GM12878 (cell line): ENCODE data around the gene DZIP1L. TPM values are rescaled to one million over a fixed set of nuclear protein-coding genes. Genes with fewer than 3 reads are reported as not detected.

Experiments used
- ATAC-seq: fragments of 200-7000 bp; cut with Tn5 transposase; 3 replicates; pipeline ENCODE4 v1.9.1; 2020; ENCODE audit warnings: mild to moderate bottlenecking, moderate library complexity
- BruUV-seq: library from RNA; stranded (reverse); fragments of 400-500 nt; replicated peaks from 2 replicates; lab custom pipeline; 2021; lab: Mats Ljungman, UMichigan
- CTCF ChIA-PET: fragments of 300-600 bp; sonication (Branson Sonifier 250); formaldehyde crosslinking; extraction: SDS; loops from one replicate; lab custom pipeline; 2021; ENCODE audit warnings: inconsistent platforms; lab: Yijun Ruan, JAX
- POLR2A ChIA-PET: fragments of 350-600 bp; formaldehyde crosslinking; extraction: SDS; loops from one replicate; lab custom pipeline; 2021; ENCODE audit warnings: inconsistent platforms; lab: Charles Lee
- RAD21 ChIA-PET: fragments of 300-600 bp; sonication (Branson Sonifier 250); formaldehyde crosslinking; loops from one replicate; lab custom pipeline; 2023; ENCODE audit warnings: antibody characterized with exemption; ENCODE audit not compliant: unreplicated experiment; lab: Charles Lee
- SMC1A ChIA-PET: fragments of 300-600 bp; sonication (Branson Sonifier 250); formaldehyde crosslinking; loops from one replicate; lab custom pipeline; 2023; ENCODE audit not compliant: unreplicated experiment, uncharacterized antibody; lab: Charles Lee
- DNase-seq: peaks from one replicate; pipeline ENCODE4 v3.0.0-alpha.2; 2011; ENCODE audit warnings: low read depth, low spot score
- FAIRE-seq: peaks from 3 replicates; lab custom pipeline; 2011; peaks lifted over from hg19 to GRCh38; lab: Jason Lieb, UNC
- H2AFZ ChIP-seq: 2 replicates; pipeline ENCODE4 v1.6.0; 2011; ENCODE audit warnings: low read depth, low read length, control low read depth; ENCODE audit not compliant: control insufficient read depth
- H3K27ac ChIP-seq: 2 replicates; pipeline ENCODE4 v1.5.1; 2011; ENCODE audit warnings: control low read depth; ENCODE audit not compliant: control insufficient read depth, insufficient read depth
- H3K27me3 ChIP-seq, 2 experiments: replicated peaks in 1 of 2; 2 replicates each; pipeline versions ENCODE4 v1.6.0 to v1.6.1; 2011; ENCODE audit warnings: low read length in 1 of 2; ENCODE audit not compliant: control insufficient read depth in 2 of 2, insufficient read depth in 2 of 2
- H3K36me3 ChIP-seq, 2 experiments: 2 replicates each; pipeline ENCODE4 v1.5.1; 2011; ENCODE audit warnings: low read length in 1 of 2; ENCODE audit not compliant: control insufficient read depth in 2 of 2, insufficient read depth in 2 of 2
- H3K4me1 ChIP-seq: 2 replicates; pipeline ENCODE4 v1.6.1; 2011; ENCODE audit warnings: mild to moderate bottlenecking, low read length, moderate library complexity, mixed read lengths; ENCODE audit not compliant: control insufficient read depth, insufficient read depth
- H3K4me2 ChIP-seq: 2 replicates; pipeline ENCODE4 v1.6.0; 2011; ENCODE audit warnings: control low read depth; ENCODE audit not compliant: control insufficient read depth, insufficient read depth
- H3K4me3 ChIP-seq: fragments of 200-600 bp; sonication (generic); 2 replicates; pipeline ENCODE4 v1.5.1; 2016
- H3K79me2 ChIP-seq: 2 replicates; pipeline ENCODE4 v1.6.0; 2011; ENCODE audit warnings: low read length; ENCODE audit not compliant: control insufficient read depth, insufficient read depth
- H3K9ac ChIP-seq: 2 replicates; pipeline ENCODE4 v1.8.0; 2011; ENCODE audit warnings: low read length, control low read depth, mixed read lengths; ENCODE audit not compliant: control insufficient read depth, insufficient read depth
- H3K9me3 ChIP-seq: replicated peaks from 3 replicates; pipeline ENCODE4 v1.5.1; 2011; ENCODE audit warnings: mild to moderate bottlenecking, low read length; ENCODE audit not compliant: control insufficient read depth, insufficient read depth
- H4K20me1 ChIP-seq: 2 replicates; pipeline ENCODE4 v1.6.0; 2011; ENCODE audit not compliant: control insufficient read depth, insufficient read depth
- ATF2 ChIP-seq: IDR thresholded peaks from 2 replicates; pipeline ENCODE4 v1.6.1; 2012; ENCODE audit warnings: low read length, inconsistent platforms
- E2F4 ChIP-seq: IDR thresholded peaks from 2 replicates; pipeline ENCODE4 v1.6.1; 2012; ENCODE audit warnings: low read depth, low read length, improper control_type of control experiment
- KDM1A ChIP-seq: fragments of 200-600 bp; sonication (generic); IDR thresholded peaks from 2 replicates; pipeline ENCODE4 v1.6.1; 2016; ENCODE audit warnings: borderline replicate concordance
- MTA3 ChIP-seq: IDR thresholded peaks from 2 replicates; pipeline ENCODE4 v1.6.1; 2012; ENCODE audit warnings: low read length, inconsistent platforms, borderline replicate concordance
- MYC ChIP-seq: IDR thresholded peaks from 2 replicates; pipeline ENCODE4 v1.6.1; 2011; ENCODE audit warnings: mild to moderate bottlenecking, low read length, moderate library complexity, inconsistent platforms; ENCODE audit not compliant: insufficient read depth, insufficient replicate concordance, insufficient read length, severe bottlenecking
- NFIC ChIP-seq: IDR thresholded peaks from 2 replicates; pipeline ENCODE4 v1.6.1; 2012; ENCODE audit warnings: low read depth, mild to moderate bottlenecking, inconsistent platforms, low read length, moderate library complexity
- PML ChIP-seq: IDR thresholded peaks from 2 replicates; pipeline ENCODE4 v1.6.1; 2012; ENCODE audit warnings: low read length, inconsistent platforms
- SPI1 ChIP-seq: IDR thresholded peaks from 2 replicates; pipeline ENCODE4 v1.6.1; 2011; ENCODE audit warnings: low read depth, mild to moderate bottlenecking, low read length, moderate library complexity, borderline replicate concordance; ENCODE audit not compliant: insufficient read depth
- ZBED1 ChIP-seq: IDR thresholded peaks from 2 replicates; pipeline ENCODE4 v1.6.1; 2016; ENCODE audit warnings: borderline replicate concordance
- ZNF592 ChIP-seq: fragments of 450-650 bp; IDR thresholded peaks from 2 replicates; pipeline ENCODE4 v1.6.1; 2017; ENCODE audit warnings: mild to moderate bottlenecking, moderate library complexity
- WGBS: methylation state at CpG from one replicate; pipeline ENCODE4 v1.1.6; 2016; ENCODE audit warnings: low lambda C conversion rate; ENCODE audit not compliant: insufficient replicate concordance, insufficient coverage; ENCODE audit errors: missing lambda C conversion rate; 5-methylcytosine and 5-hydroxymethylcytosine counted together
- in situ Hi-C: fragments of 300-500 bp; cut with MboI; formaldehyde crosslinking; loops from 9 replicates; pipeline ENCODE4 v1.14.3; 2018; ENCODE audit warnings: mixed read lengths
- intact Hi-C: fragments of 100-400 bp; cut with micrococcal nuclease; formaldehyde crosslinking; loops from one replicate; pipeline ENCODE4 v1.14.2; 2022; ENCODE audit not compliant: unreplicated experiment
- polyA plus RNA-seq, 11 experiments: library from polyadenylated mRNA; depleted of rRNA in 4 of 11; unstranded in 6 of 11; stranded (reverse) in 5 of 11; fragments of >200 nt; fragmentation: Nextera tagmentation in 4 of 11; fragmentation: Illumina TruSeq in 1 of 11; extraction: Ambion mirVana in 4 of 11; extraction: Trizol in 1 of 11; gene quantifications; 1 replicate in 1 of 11; 2 replicates in 10 of 11; pipeline versions ENCODE4 v1.2.1 to v1.2.3, GENCODE V29; 2011 to 2016; ENCODE audit warnings: inconsistent platforms in 2 of 11, missing spikeins in 2 of 11, low read depth in 1 of 11
- total RNA-seq, 4 experiments: library from RNA; depleted of rRNA in 3 of 4; stranded (reverse); fragments of >200 nt in 3 of 4; fragmentation: Illumina TruSeq in 1 of 4; extraction: Trizol in 1 of 4; gene quantifications; 2 replicates each; pipeline versions ENCODE4 v1.2.1 to v1.2.3, GENCODE V29; 2013 to 2021
- TF ChIP-seq, protein P1 (sequence below): IDR thresholded peaks from 2 replicates; pipeline ENCODE4 v1.6.1; 2011; ENCODE audit warnings: low read depth, mild to moderate bottlenecking, low read length, moderate library complexity, borderline replicate concordance; ENCODE audit errors: extremely low read depth
- TF ChIP-seq, protein P2 (sequence below): IDR thresholded peaks from 2 replicates; pipeline ENCODE4 v1.6.1; 2012; ENCODE audit warnings: improper control_type of control experiment, low read depth, low read length; ENCODE audit not compliant: insufficient replicate concordance

The DZIP1L gene
- total and polyA plus RNA-seq, 10 of the 15 experiments (the other 5 are each of a cell fraction or from before 2014, with no cell fraction given): not detected

DNA sequence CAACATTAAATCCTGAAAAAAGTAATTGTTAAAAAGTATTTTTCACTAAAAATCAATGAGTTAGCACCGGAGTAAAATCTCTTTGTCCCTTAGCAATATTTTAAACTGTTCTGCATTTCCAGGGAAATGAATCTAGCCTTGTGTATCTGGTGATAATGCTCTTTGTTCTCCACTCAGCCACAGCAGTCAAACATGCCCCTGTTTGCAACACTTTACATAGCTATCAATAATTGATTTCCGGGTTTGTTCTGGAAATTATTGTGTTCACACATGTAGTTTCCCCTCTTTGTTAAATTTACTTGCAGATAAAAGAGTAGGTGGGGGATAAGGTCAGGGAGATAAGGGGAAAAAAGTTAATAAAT lies 20.4 kb upstream of the DZIP1L start:
- no peak overlapping the region for H3K4me3 ChIP-seq
- no TSS peak for BruUV-seq
- no peaks in the 10 kb centered on the region for H3K9me3 ChIP-seq
- H3K36me3 ChIP-seq: no peaks in the 10 kb centered on the region
- ChIA-PET RAD21 (no interaction called here), POLR2A (no interaction called here), CTCF (no interaction called here), SMC1A (no interaction called here)
- H3K4me2 ChIP-seq: no peak overlapping the region
- DNase-seq (no peak), ATAC-seq (no peak), FAIRE-seq (no peak)
- no peaks in the 10 kb centered on the region for H3K79me2 ChIP-seq
- in situ Hi-C loops (no loop called here), intact Hi-C loops (no loop called here)
- H3K27me3 ChIP-seq: peaks cover 0 to 2% of the 10 kb centered on the region in 2 experiments; a peak in 1 of 4 replicates
- H4K20me1 ChIP-seq: no peaks in the 10 kb centered on the region
- no peak overlapping the region for H2AFZ ChIP-seq
- 20% methylated on average over 2 of the region's 2 CpGs for WGBS
- H3K9ac ChIP-seq: no peak overlapping the region
- H3K4me1 ChIP-seq: no peaks in the 10 kb centered on the region
- no peak overlapping the region for H3K27ac ChIP-seq
- TF ChIP-seq ZBED1 (no peak), PML (no peak), E2F4 (no peak), ATF2 (no peak), ZNF592 (no peak), KDM1A (no peak), NFIC (no peak), MYC (no peak), MTA3 (no peak), SPI1 (no peak)
- TF ChIP-seq, protein P1, sequence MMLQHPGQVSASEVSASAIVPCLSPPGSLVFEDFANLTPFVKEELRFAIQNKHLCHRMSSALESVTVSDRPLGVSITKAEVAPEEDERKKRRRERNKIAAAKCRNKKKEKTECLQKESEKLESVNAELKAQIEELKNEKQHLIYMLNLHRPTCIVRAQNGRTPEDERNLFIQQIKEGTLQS: no peak
- TF ChIP-seq, protein P2, sequence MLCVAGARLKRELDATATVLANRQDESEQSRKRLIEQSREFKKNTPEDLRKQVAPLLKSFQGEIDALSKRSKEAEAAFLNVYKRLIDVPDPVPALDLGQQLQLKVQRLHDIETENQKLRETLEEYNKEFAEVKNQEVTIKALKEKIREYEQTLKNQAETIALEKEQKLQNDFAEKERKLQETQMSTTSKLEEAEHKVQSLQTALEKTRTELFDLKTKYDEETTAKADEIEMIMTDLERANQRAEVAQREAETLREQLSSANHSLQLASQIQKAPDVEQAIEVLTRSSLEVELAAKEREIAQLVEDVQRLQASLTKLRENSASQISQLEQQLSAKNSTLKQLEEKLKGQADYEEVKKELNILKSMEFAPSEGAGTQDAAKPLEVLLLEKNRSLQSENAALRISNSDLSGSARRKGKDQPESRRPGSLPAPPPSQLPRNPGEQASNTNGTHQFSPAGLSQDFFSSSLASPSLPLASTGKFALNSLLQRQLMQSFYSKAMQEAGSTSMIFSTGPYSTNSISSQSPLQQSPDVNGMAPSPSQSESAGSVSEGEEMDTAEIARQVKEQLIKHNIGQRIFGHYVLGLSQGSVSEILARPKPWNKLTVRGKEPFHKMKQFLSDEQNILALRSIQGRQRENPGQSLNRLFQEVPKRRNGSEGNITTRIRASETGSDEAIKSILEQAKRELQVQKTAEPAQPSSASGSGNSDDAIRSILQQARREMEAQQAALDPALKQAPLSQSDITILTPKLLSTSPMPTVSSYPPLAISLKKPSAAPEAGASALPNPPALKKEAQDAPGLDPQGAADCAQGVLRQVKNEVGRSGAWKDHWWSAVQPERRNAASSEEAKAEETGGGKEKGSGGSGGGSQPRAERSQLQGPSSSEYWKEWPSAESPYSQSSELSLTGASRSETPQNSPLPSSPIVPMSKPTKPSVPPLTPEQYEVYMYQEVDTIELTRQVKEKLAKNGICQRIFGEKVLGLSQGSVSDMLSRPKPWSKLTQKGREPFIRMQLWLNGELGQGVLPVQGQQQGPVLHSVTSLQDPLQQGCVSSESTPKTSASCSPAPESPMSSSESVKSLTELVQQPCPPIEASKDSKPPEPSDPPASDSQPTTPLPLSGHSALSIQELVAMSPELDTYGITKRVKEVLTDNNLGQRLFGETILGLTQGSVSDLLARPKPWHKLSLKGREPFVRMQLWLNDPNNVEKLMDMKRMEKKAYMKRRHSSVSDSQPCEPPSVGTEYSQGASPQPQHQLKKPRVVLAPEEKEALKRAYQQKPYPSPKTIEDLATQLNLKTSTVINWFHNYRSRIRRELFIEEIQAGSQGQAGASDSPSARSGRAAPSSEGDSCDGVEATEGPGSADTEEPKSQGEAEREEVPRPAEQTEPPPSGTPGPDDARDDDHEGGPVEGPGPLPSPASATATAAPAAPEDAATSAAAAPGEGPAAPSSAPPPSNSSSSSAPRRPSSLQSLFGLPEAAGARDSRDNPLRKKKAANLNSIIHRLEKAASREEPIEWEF: no peak
